H9 (cell line): Measurements from ENCODE around the gene HSPA12A. TPM values are rescaled to one million over a fixed set of nuclear protein-coding genes. Genes with fewer than 3 reads are reported as not detected.

Experiments
- DNase-seq: peaks from one replicate; pipeline ENCODE4 v3.0.0-alpha.2; 2017
- H2AFZ ChIP-seq: one replicate; pipeline ENCODE4 v1.6.1; 2013; ENCODE audit warnings: mild to moderate bottlenecking, low read length, control low read depth, moderate library complexity
- H2AK5ac ChIP-seq: 2 replicates; pipeline ENCODE4 v1.6.1; 2013; ENCODE audit warnings: low read length, control low read depth, mixed read lengths; ENCODE audit not compliant: insufficient read length
- H2BK120ac ChIP-seq: one replicate; pipeline ENCODE4 v1.6.1; 2013; ENCODE audit warnings: low read depth, mild to moderate bottlenecking, low read length, control low read depth, inconsistent platforms; ENCODE audit not compliant: poor library complexity, severe bottlenecking
- H2BK12ac ChIP-seq: 2 replicates; pipeline ENCODE4 v1.6.1; 2013; ENCODE audit warnings: low read length, control low read depth, mixed read lengths, low read depth; ENCODE audit not compliant: insufficient read length
- H2BK15ac ChIP-seq: 2 replicates; pipeline ENCODE4 v1.6.1; 2013; ENCODE audit warnings: low read depth, low read length, control low read depth
- H2BK20ac ChIP-seq: one replicate; pipeline ENCODE4 v1.6.1; 2013; ENCODE audit warnings: low read depth, mild to moderate bottlenecking, low read length, control low read depth, inconsistent platforms; ENCODE audit not compliant: poor library complexity, severe bottlenecking
- H2BK5ac ChIP-seq: 2 replicates; pipeline ENCODE4 v1.6.1; 2013; ENCODE audit warnings: low read length, control low read depth, mixed read lengths; ENCODE audit not compliant: insufficient read length
- H3K14ac ChIP-seq: 2 replicates; pipeline ENCODE4 v1.6.1; 2013; ENCODE audit warnings: low read length, control low read depth; ENCODE audit not compliant: insufficient read depth
- H3K18ac ChIP-seq: 2 replicates; pipeline ENCODE4 v1.6.1; 2013; ENCODE audit warnings: low read depth, mild to moderate bottlenecking, mixed read lengths, low read length, control low read depth; ENCODE audit not compliant: insufficient read length
- H3K23ac ChIP-seq: 2 replicates; pipeline ENCODE4 v1.6.1; 2013; ENCODE audit warnings: low read length, control low read depth, mixed read lengths, low read depth; ENCODE audit not compliant: insufficient read length
- H3K23me2 ChIP-seq: 2 replicates; pipeline ENCODE4 v1.6.1; 2013; ENCODE audit warnings: low read depth, mild to moderate bottlenecking, mixed read lengths, low read length, control low read depth; ENCODE audit not compliant: insufficient read length, poor library complexity, severe bottlenecking
- H3K27ac ChIP-seq: 2 replicates; pipeline ENCODE4 v1.5.1; 2013; ENCODE audit warnings: low read length, control low read depth, mixed read lengths, low read depth; ENCODE audit not compliant: insufficient read length
- H3K27me3 ChIP-seq: 2 replicates; pipeline ENCODE4 v1.6.1; 2013; ENCODE audit warnings: low read length, control low read depth, inconsistent platforms; ENCODE audit not compliant: insufficient read depth
- H3K4ac ChIP-seq: 2 replicates; pipeline ENCODE4 v1.6.1; 2013; ENCODE audit warnings: low read depth, mild to moderate bottlenecking, control low read depth, inconsistent platforms, low read length, moderate library complexity
- H3K4me1 ChIP-seq: 2 replicates; pipeline ENCODE4 v1.6.1; 2013; ENCODE audit warnings: low read length, control low read depth, inconsistent platforms; ENCODE audit not compliant: insufficient read depth
- H3K4me2 ChIP-seq: 2 replicates; pipeline ENCODE4 v1.6.1; 2013; ENCODE audit warnings: low read length, control low read depth, mixed read lengths; ENCODE audit not compliant: insufficient read length, insufficient read depth
- H3K56ac ChIP-seq: 2 replicates; pipeline ENCODE4 v1.6.1; 2013; ENCODE audit warnings: low read depth, mild to moderate bottlenecking, mixed read lengths, low read length, control low read depth; ENCODE audit not compliant: insufficient read length
- H3K79me1 ChIP-seq: 2 replicates; pipeline ENCODE4 v1.6.1; 2013; ENCODE audit warnings: low read depth, mild to moderate bottlenecking, moderate library complexity, low read length, control low read depth, inconsistent platforms; ENCODE audit not compliant: insufficient read depth, poor library complexity, severe bottlenecking
- H3K79me2 ChIP-seq: 2 replicates; pipeline ENCODE4 v1.6.1; 2013; ENCODE audit warnings: low read length, control low read depth, inconsistent platforms; ENCODE audit not compliant: insufficient read depth
- H3K9ac ChIP-seq: 2 replicates; pipeline ENCODE4 v1.6.1; 2013; ENCODE audit warnings: low read length, control low read depth, mixed read lengths; ENCODE audit not compliant: insufficient read length; ENCODE audit errors: extremely low read depth
- H3K9me3 ChIP-seq: one replicate; pipeline ENCODE4 v1.6.1; 2013; ENCODE audit warnings: low read depth, low read length, inconsistent platforms; ENCODE audit not compliant: control insufficient read depth
- H3T11ph ChIP-seq: one replicate; pipeline ENCODE4 v1.6.1; 2013; ENCODE audit warnings: mild to moderate bottlenecking, low read length, control low read depth, inconsistent platforms
- H4K20me1 ChIP-seq: one replicate; pipeline ENCODE4 v1.6.1; 2013; ENCODE audit not compliant: control insufficient read depth, insufficient read length, insufficient read depth
- H4K5ac ChIP-seq: 2 replicates; pipeline ENCODE4 v1.6.1; 2013; ENCODE audit warnings: low read depth, mild to moderate bottlenecking, mixed read lengths, low read length, control low read depth; ENCODE audit not compliant: insufficient read length
- H4K8ac ChIP-seq: replicated peaks from 2 replicates; pipeline ENCODE4 v1.6.1; 2013; ENCODE audit warnings: low read length, control low read depth, mixed read lengths, low read depth; ENCODE audit not compliant: insufficient read length
- H4K91ac ChIP-seq: 2 replicates; pipeline ENCODE4 v1.6.1; 2013; ENCODE audit warnings: low read depth, mild to moderate bottlenecking, moderate library complexity, mixed read lengths, low read length, control low read depth; ENCODE audit not compliant: insufficient read length
- H3K27ac Mint-ChIP-seq, 3 experiments: 2 replicates in 2 of 3; 3 replicates in 1 of 3; pipeline ENCODE4 v1.8.0; 2020 to 2021; ENCODE audit warnings: mixed read lengths in 3 of 3, mild to moderate bottlenecking in 1 of 3, moderate library complexity in 1 of 3
- H3K27me3 Mint-ChIP-seq: 2 replicates; pipeline ENCODE4 v1.8.0; 2021; ENCODE audit warnings: low read depth, mild to moderate bottlenecking, moderate library complexity, mixed read lengths
- H3K36me3 Mint-ChIP-seq, 3 experiments: 2 replicates in 2 of 3; 3 replicates in 1 of 3; pipeline ENCODE4 v1.8.0; 2020 to 2021; ENCODE audit warnings: low read depth in 3 of 3, mixed read lengths in 3 of 3; ENCODE audit not compliant: insufficient read depth in 1 of 3
- H3K4me1 Mint-ChIP-seq, 2 experiments: 2 replicates each; pipeline ENCODE4 v1.8.0; 2020; ENCODE audit warnings: mixed read lengths in 2 of 2
- H3K4me3 Mint-ChIP-seq, 2 experiments: 2 replicates in 1 of 2; 3 replicates in 1 of 2; pipeline ENCODE4 v1.8.0; 2020 to 2021; ENCODE audit warnings: mild to moderate bottlenecking in 2 of 2, mixed read lengths in 2 of 2, moderate library complexity in 1 of 2
- H3K9me3 Mint-ChIP-seq, 2 experiments: 2 replicates in 1 of 2; 3 replicates in 1 of 2; pipeline ENCODE4 v1.8.0; 2020; ENCODE audit warnings: mild to moderate bottlenecking in 2 of 2, mixed read lengths in 2 of 2, moderate library complexity in 1 of 2
- CTCF ChIP-seq: fragments of 200-600 bp; sonication (generic); conservative IDR thresholded peaks from 3 replicates; pipeline ENCODE4 v1.8.0; 2021; ENCODE audit warnings: antibody characterized with exemption, mild to moderate bottlenecking
- WGBS: extraction: QIAGEN DNeasy Blood & Tissue Kit; methylation state at CpG from one replicate; pipeline ENCODE4 v1.1.7; 2013; ENCODE audit warnings: missing lambda C conversion rate, low lambda C conversion rate, mixed read lengths; ENCODE audit not compliant: insufficient read length; ENCODE audit errors: extremely low coverage; 5-methylcytosine and 5-hydroxymethylcytosine counted together
- total RNA-seq: library from RNA; stranded (reverse); gene quantifications from 2 replicates; pipeline ENCODE4 v1.2.1, GENCODE V29; 2021

Gene HSPA12A
- total RNA-seq, 1 experiment from 2014 or later: 3.2 TPM

GRCh38 chr10:116688741-116689495 is 53.4 kb downstream of the HSPA12A start:
- Mint-ChIP-seq H3K4me1 (peaks cover 44 to 49% of the 10 kb centered on the region in 2 experiments), H3K4me3 (no peak overlapping the region), H3K27ac (no peak overlapping the region), H3K9me3 (0 out of 5 replicates have a peak, but pooled peaks cover 0 to 3% of the 10 kb centered on the region in 2 experiments), H3K36me3 (peaks cover 0 to 5% (median 0%) of the 10 kb centered on the region in 3 experiments; a peak in 3 of 7 replicates), H3K27me3 (peaks cover 26% of the 10 kb centered on the region)
- Histone ChIP-seq H3K23me2 (no peaks in the 10 kb centered on the region), H4K8ac (no peak overlapping the region), H4K91ac (no peak overlapping the region), H3K23ac (no peak overlapping the region), H4K20me1 (no peaks in the 10 kb centered on the region), H3K4ac (no peak overlapping the region), H3K27me3 (no peaks in the 10 kb centered on the region), H2BK20ac (no peak overlapping the region), H3K79me2 (no peaks in the 10 kb centered on the region), H3K4me1 (peaks cover 4% of the 10 kb centered on the region; the same call in 1 of the 2 replicates), H3K18ac (no peak overlapping the region), H3K4me2 (no peak overlapping the region), H3K56ac (no peak overlapping the region), H2BK15ac (no peak overlapping the region), H2AFZ (no peak overlapping the region), H4K5ac (no peak overlapping the region), H3T11ph (no peak overlapping the region), H3K9ac (no peak overlapping the region), H3K79me1 (no peaks in the 10 kb centered on the region), H3K14ac (no peak overlapping the region), H2AK5ac (no peak overlapping the region), H2BK120ac (no peak overlapping the region), H2BK12ac (no peak overlapping the region), H3K9me3 (no peaks in the 10 kb centered on the region), H2BK5ac (no peak overlapping the region), H3K27ac (no peak overlapping the region)
- TF ChIP-seq CTCF: no peak
- no peak for DNase-seq
- WGBS: no CpG with 5 or more reads among the region's 7 CpGs
